Rectal smooth muscle tissue (tissue), 1 donor: ENCODE data around the gene MEOX2.

Experiments
- H3K27ac ChIP-seq: one replicate; pipeline ENCODE4 v1.7.0; 2013; ENCODE audit warnings: low read depth, low read length, inconsistent platforms
- H3K27me3 ChIP-seq: one replicate; pipeline ENCODE4 v1.7.0; 2013; ENCODE audit warnings: low read length; ENCODE audit not compliant: control insufficient read depth, insufficient read depth
- H3K36me3 ChIP-seq: one replicate; pipeline ENCODE4 v1.7.0; 2013; ENCODE audit warnings: low read length; ENCODE audit not compliant: control insufficient read depth, insufficient read depth
- H3K4me1 ChIP-seq: one replicate; pipeline ENCODE4 v1.7.0; 2013; ENCODE audit warnings: low read length; ENCODE audit not compliant: control insufficient read depth, insufficient read depth
- H3K4me3 ChIP-seq: one replicate; pipeline ENCODE4 v1.7.0; 2013; ENCODE audit warnings: low read length
- H3K9ac ChIP-seq: one replicate; pipeline ENCODE4 v1.7.0; 2013; ENCODE audit warnings: low read length

MEOX2 gene

GRCh38 chr7:15687546-15688278 is 1.2 kb upstream of the MEOX2 start:
- Histone ChIP-seq H3K27me3 (peaks cover 13% of the 10 kb centered on the region), H3K36me3 (no peaks in the 10 kb centered on the region), H3K27ac (peak overlapping the region; percentile 28), H3K4me1 (no peaks in the 10 kb centered on the region), H3K4me3 (peak overlapping the region; percentile 68), H3K9ac (no peak overlapping the region)

GRCh38 chr7:15686957-15687545 is 568 bp upstream of the MEOX2 start:
- H3K4me1 ChIP-seq = no peaks in the 10 kb centered on the region
- H3K27me3 ChIP-seq = peaks cover 13% of the 10 kb centered on the region
- H3K9ac ChIP-seq = no peak overlapping the region
- H3K4me3 ChIP-seq = peak overlapping the region; percentile 68
- H3K36me3 ChIP-seq = no peaks in the 10 kb centered on the region
- H3K27ac ChIP-seq = peak overlapping the region; percentile 16

- Histone ChIP-seq H3K36me3 (no peaks in the 10 kb centered on the region), H3K27ac (peak overlapping the region; percentile 63), H3K9ac (no peak overlapping the region), H3K4me1 (no peaks in the 10 kb centered on the region), H3K27me3 (peaks cover 13% of the 10 kb centered on the region), H3K4me3 (peak overlapping the region; percentile 68)
These were observed 857 bp downstream of the MEOX2 start for GRCh38 chr7:15685358-15686294.

DNA sequence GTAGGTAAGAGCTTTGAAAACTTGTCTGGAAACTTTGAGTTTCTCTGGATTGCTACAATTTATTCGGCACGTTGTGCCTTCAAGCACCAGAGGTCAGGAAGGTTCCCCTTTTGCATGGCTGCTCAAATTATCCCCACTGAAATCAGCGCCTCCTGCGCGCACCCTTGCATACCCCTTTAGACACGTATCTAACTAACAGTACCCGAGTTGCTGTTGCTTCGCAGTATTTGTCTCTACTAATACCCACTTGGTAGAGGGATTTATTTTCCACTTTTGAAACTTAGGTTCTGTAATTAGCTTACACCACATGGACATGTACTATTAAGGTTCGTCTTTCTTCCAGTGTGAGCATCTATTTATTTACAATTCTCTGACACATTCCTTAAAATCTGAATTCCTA is 1.6 kb downstream of the MEOX2 start:
- Histone ChIP-seq H3K4me3 (peak overlapping the region; percentile 38), H3K27me3 (peaks cover 13% of the 10 kb centered on the region), H3K27ac (no peak overlapping the region), H3K36me3 (no peaks in the 10 kb centered on the region), H3K4me1 (no peaks in the 10 kb centered on the region), H3K9ac (no peak overlapping the region)

- Histone ChIP-seq H3K9ac (no peak overlapping the region), H3K27me3 (peaks cover 13% of the 10 kb centered on the region), H3K36me3 (no peaks in the 10 kb centered on the region)
These were observed 2.2 kb downstream of the MEOX2 start for GRCh38 chr7:15684111-15684800.

DNA sequence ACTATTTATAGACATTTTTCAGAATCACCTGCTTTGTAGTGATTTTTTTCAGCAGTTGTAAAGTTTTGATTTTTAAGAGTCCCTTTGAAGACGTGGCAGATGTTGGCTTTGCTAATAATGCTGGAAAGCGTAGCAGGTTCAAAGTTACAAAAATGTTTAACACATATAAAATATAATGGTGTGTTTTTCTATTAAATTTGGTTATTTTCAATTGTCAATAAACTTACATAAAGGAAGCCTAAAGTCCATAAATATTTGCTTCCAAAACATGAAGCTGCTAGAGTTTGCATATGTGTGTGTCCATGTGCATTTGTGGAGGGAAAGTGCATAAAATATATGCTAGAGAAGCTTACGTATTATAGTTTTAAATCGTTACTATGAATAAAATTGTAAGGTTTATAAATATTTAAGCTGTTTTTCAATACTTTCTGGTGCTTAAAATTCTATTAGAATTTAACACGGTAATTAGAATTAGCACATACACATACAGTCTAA is 3.7 kb downstream of the MEOX2 start:
- H3K27me3 ChIP-seq = peaks cover 12% of the 10 kb centered on the region
- no peaks in the 10 kb centered on the region for H3K36me3 ChIP-seq
- H3K4me1 ChIP-seq = no peaks in the 10 kb centered on the region
- H3K4me3 ChIP-seq = no peak overlapping the region
- no peak overlapping the region for H3K9ac ChIP-seq
- H3K27ac ChIP-seq = no peak overlapping the region

More at GRCh38 chr7:15684111-15684800, 2.2 kb downstream of the MEOX2 start:
- Histone ChIP-seq H3K27ac (no peak overlapping the region), H3K4me1 (no peaks in the 10 kb centered on the region), H3K4me3 (no peak overlapping the region)

- Histone ChIP-seq H3K27me3 (peaks cover 6% of the 10 kb centered on the region), H3K4me1 (no peaks in the 10 kb centered on the region), H3K4me3 (no peak overlapping the region), H3K9ac (no peak overlapping the region), H3K36me3 (no peaks in the 10 kb centered on the region), H3K27ac (no peak overlapping the region)
These were observed 4.4 kb downstream of the MEOX2 start for GRCh38 chr7:15682111-15682510.

DNA sequence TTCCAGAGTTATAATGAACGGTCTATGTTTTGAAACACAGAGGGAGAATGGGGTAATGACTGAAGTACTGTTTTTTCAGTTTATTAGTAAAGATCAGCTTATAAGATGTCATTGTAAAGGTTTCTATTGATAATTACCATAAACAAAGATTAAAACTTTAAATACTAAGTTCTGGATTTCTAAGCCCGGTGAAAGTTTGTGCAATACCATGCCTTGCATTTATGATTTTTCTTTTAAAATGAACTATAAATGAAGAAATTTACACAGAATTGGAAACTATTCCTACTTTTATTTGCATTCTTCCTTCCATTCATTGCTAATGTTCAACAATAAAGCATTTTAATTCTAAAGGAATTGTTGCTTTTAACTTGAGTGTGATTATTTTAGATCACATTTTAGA is 4.9 kb downstream of the MEOX2 start:
- H3K9ac ChIP-seq = no peak overlapping the region
- H3K4me3 ChIP-seq = no peak overlapping the region

DNA sequence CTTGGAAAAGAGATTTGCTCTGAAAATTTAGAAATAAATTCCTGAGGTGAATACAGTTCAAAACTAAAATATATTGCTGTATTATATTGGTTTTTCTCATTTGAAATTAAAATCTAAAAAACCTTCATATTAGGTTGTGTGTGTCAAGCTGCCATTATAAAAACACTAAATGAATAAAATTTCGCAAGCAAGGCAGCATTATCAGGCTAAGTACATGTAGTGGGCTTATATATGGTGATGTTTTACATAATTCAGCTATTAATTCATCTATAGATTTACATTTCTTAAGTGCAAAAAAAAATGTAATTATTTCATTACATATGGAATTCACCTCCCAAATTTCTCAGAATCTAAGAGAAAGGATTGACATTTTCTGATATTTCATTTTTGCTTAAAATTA is 5.3 kb downstream of the MEOX2 start:
- H3K36me3 ChIP-seq = no peaks in the 10 kb centered on the region
- H3K27ac ChIP-seq = no peak overlapping the region
- no peaks in the 10 kb centered on the region for H3K4me1 ChIP-seq
- H3K4me3 ChIP-seq = no peak overlapping the region
- H3K9ac ChIP-seq = no peak overlapping the region
- H3K27me3 ChIP-seq = peaks cover 3% of the 10 kb centered on the region

More for the DNA sequence above, 4.9 kb downstream of the MEOX2 start:
- no peaks in the 10 kb centered on the region for H3K4me1 ChIP-seq
- no peaks in the 10 kb centered on the region for H3K36me3 ChIP-seq
- no peak overlapping the region for H3K27ac ChIP-seq
- peaks cover 5% of the 10 kb centered on the region for H3K27me3 ChIP-seq

- Histone ChIP-seq H3K27ac (no peak overlapping the region), H3K36me3 (no peaks in the 10 kb centered on the region), H3K9ac (no peak overlapping the region), H3K27me3 (no peaks in the 10 kb centered on the region), H3K4me1 (no peaks in the 10 kb centered on the region), H3K4me3 (no peak overlapping the region)
These were observed 6.0 kb downstream of the MEOX2 start for GRCh38 chr7:15680446-15680845.

GRCh38 chr7:15679306-15679705 is 7.2 kb downstream of the MEOX2 start:
- no peaks in the 10 kb centered on the region for H3K36me3 ChIP-seq
- no peak overlapping the region for H3K9ac ChIP-seq
- H3K27ac ChIP-seq = no peak overlapping the region
- H3K27me3 ChIP-seq = no peaks in the 10 kb centered on the region
- H3K4me3 ChIP-seq = no peak overlapping the region
- H3K4me1 ChIP-seq = no peaks in the 10 kb centered on the region

DNA sequence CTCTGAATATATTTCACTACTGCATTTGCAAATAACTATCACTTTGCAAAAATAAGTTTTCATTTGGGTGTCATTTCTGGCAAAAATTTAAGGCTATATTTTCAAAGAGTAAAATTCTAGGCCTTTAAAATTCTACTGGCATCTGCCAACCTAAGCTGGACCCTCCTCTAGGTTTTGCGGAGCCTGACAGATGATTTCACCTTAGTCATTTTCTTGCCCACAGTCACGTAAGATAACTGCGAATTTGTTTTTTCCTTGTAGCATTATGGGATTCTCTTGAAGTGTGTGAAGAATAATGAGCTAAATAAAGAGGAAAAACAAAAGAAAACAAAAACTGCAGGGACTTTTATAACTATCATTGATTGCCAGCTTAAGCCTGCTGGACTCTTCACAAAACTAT is 7.8 kb downstream of the MEOX2 start:
- H3K36me3 ChIP-seq = no peaks in the 10 kb centered on the region
- H3K4me3 ChIP-seq = no peak overlapping the region
- H3K27me3 ChIP-seq = no peaks in the 10 kb centered on the region
- no peaks in the 10 kb centered on the region for H3K4me1 ChIP-seq
- H3K9ac ChIP-seq = no peak overlapping the region
- no peak overlapping the region for H3K27ac ChIP-seq
